HPDE6-E6E7 (cell line): ENCODE results near the gene SLC15A2.
A peak's percentile ranks its signal among the peaks of the same experiment; 100 is the strongest.
"Not testable (repeated sequence)": the region's sequence is repeated elsewhere in the genome, so short reads cannot be mapped to it uniquely, and the experiment has no call there.

Experiments used
- DNase-seq: peaks from one replicate; pipeline ENCODE4 v3.0.0; 2011; ENCODE audit warnings: missing footprints; ENCODE audit errors: extremely low spot score

Gene SLC15A2

GRCh38 chr3:121918779-121919483 is 24.7 kb downstream of the SLC15A2 start:
- peak; percentile 81 for DNase-seq

- DNase-seq, result no peak
Observed at GRCh38 chr3:121924734-121925133, 30.5 kb downstream of the SLC15A2 start.

- DNase-seq, result no peak
Observed at GRCh38 chr3:121926380-121926779, 32.2 kb downstream of the SLC15A2 start.

- not testable (repeated sequence) for DNase-seq
Observed at GRCh38 chr3:121938141-121938855, 44.1 kb downstream of the SLC15A2 start.

- no peak for DNase-seq
Observed at GRCh38 chr3:121941592-121941991, 47.4 kb downstream of the SLC15A2 start.

GRCh38 chr3:121942116-121942786 is 48.0 kb downstream of the SLC15A2 start:
- DNase-seq, result peak; percentile 41

- no peak for DNase-seq
Observed at GRCh38 chr3:121943431-121943830, 49.2 kb downstream of the SLC15A2 start.

- no peak for DNase-seq
Observed at GRCh38 chr3:121948641-121949040, 54.4 kb downstream of the SLC15A2 start.

- DNase-seq, result no peak
Observed at GRCh38 chr3:121951291-121951919, 57.2 kb downstream of the SLC15A2 start.

- no peak for DNase-seq
Observed at GRCh38 chr3:121956363-121956762, 62.2 kb downstream of the SLC15A2 start.

- DNase-seq, result no peak
Observed at GRCh38 chr3:121957674-121958415, 63.6 kb downstream of the SLC15A2 start.

GRCh38 chr3:121958801-121959200 is 64.6 kb downstream of the SLC15A2 start:
- DNase-seq, result no peak

GRCh38 chr3:121961283-121961682 is 67.1 kb downstream of the SLC15A2 start:
- no peak for DNase-seq

GRCh38 chr3:121962443-121962842 is 68.2 kb downstream of the SLC15A2 start:
- DNase-seq, result no peak

GRCh38 chr3:121963608-121964007 is 69.4 kb downstream of the SLC15A2 start:
- DNase-seq, result no peak

- no peak for DNase-seq
Observed at GRCh38 chr3:121969631-121970030, 75.4 kb downstream of the SLC15A2 start.

GRCh38 chr3:121970047-121970446 is 75.8 kb downstream of the SLC15A2 start:
- no peak for DNase-seq

- peak; percentile 79 for DNase-seq
Observed at GRCh38 chr3:121974601-121975111, 80.5 kb downstream of the SLC15A2 start.

- no peak for DNase-seq
Observed at GRCh38 chr3:121975702-121976302, 81.6 kb downstream of the SLC15A2 start.

- no peak for DNase-seq
Observed at GRCh38 chr3:121976727-121977126, 82.5 kb downstream of the SLC15A2 start.

- no peak for DNase-seq
Observed at GRCh38 chr3:121979246-121979645, 85.0 kb downstream of the SLC15A2 start.
